ENCODE data around the gene COL24A1.

COL24A1 gene

GRCh38 chr1:86156566-86157455 is at the start of gene COL24A1:
Gene COL24A1 (minus strand): TSS chr1:86156772. CDS start chr1:86156396, 376 bp downstream.
- TF ChIP-seq, protein P1, sequence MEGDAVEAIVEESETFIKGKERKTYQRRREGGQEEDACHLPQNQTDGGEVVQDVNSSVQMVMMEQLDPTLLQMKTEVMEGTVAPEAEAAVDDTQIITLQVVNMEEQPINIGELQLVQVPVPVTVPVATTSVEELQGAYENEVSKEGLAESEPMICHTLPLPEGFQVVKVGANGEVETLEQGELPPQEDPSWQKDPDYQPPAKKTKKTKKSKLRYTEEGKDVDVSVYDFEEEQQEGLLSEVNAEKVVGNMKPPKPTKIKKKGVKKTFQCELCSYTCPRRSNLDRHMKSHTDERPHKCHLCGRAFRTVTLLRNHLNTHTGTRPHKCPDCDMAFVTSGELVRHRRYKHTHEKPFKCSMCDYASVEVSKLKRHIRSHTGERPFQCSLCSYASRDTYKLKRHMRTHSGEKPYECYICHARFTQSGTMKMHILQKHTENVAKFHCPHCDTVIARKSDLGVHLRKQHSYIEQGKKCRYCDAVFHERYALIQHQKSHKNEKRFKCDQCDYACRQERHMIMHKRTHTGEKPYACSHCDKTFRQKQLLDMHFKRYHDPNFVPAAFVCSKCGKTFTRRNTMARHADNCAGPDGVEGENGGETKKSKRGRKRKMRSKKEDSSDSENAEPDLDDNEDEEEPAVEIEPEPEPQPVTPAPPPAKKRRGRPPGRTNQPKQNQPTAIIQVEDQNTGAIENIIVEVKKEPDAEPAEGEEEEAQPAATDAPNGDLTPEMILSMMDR (IDR thresholded peaks at IDR 0.05; ENCODE audit: extremely low read depth, insufficient read depth, missing control alignments): no peak
- in situ Hi-C loops (cut with MboI; ENCODE audit: low pct_unique_long_range_greater_than_20kb, low sequenced_read_pairs, unreplicated experiment): no loop called here
- DNase-seq (ENCODE audit: low spot score): peak; percentile 56

GRCh38 chr1:86205741-86206140 is 49.2 kb upstream of the COL24A1 start:
- in situ Hi-C loops (cut with MboI; ENCODE audit: low pct_unique_long_range_greater_than_20kb, low sequenced_read_pairs, unreplicated experiment): no loop called here
- TF ChIP-seq, protein P1 (IDR thresholded peaks at IDR 0.05; ENCODE audit: extremely low read depth, insufficient read depth, missing control alignments): no peak
- no peak for DNase-seq (ENCODE audit: low spot score)

GRCh38 chr1:86202552-86203340 is 46.2 kb upstream of the COL24A1 start:
- in situ Hi-C loops (cut with MboI; ENCODE audit: low pct_unique_long_range_greater_than_20kb, low sequenced_read_pairs, unreplicated experiment): no loop called here

GRCh38 chr1:86201311-86201710 is 44.7 kb upstream of the COL24A1 start:
- in situ Hi-C loops (cut with MboI; ENCODE audit: low pct_unique_long_range_greater_than_20kb, low sequenced_read_pairs, unreplicated experiment): no loop called here
- no peak for DNase-seq (ENCODE audit: low spot score)

More at GRCh38 chr1:86202552-86203340, 46.2 kb upstream of the COL24A1 start:
- no peak for DNase-seq (ENCODE audit: low spot score)
- TF ChIP-seq, protein P1 (IDR thresholded peaks at IDR 0.05; ENCODE audit: extremely low read depth, insufficient read depth, missing control alignments): no peak

DNA sequence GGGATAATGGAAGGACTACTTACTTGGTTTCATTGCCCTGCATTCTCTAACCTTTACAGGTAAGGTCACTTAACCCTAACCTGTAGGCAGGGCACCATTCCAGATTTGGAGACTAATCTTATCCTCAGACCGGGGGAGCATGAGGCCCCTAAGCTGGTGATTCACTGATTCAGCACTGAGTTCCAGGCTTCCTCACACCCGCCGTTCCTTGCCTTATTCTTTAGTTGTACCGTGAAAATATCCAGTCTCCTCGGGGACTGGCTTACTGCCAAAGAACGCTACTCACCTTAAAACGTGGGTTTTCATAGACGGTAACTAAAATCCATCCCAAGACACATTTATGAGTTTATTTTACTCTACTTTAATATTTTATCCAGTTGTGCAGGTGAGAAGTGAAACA is 44.3 kb upstream of the COL24A1 start:
- no peak for DNase-seq (ENCODE audit: low spot score)
- TF ChIP-seq, protein P1 (IDR thresholded peaks at IDR 0.05; ENCODE audit: extremely low read depth, insufficient read depth, missing control alignments): no peak
- in situ Hi-C loops (cut with MboI; ENCODE audit: low pct_unique_long_range_greater_than_20kb, low sequenced_read_pairs, unreplicated experiment): no loop called here

More at GRCh38 chr1:86201311-86201710, 44.7 kb upstream of the COL24A1 start:
- TF ChIP-seq, protein P1 (IDR thresholded peaks at IDR 0.05; ENCODE audit: extremely low read depth, insufficient read depth, missing control alignments): no peak

- TF ChIP-seq, protein P1 (IDR thresholded peaks at IDR 0.05; ENCODE audit: extremely low read depth, insufficient read depth, missing control alignments): no peak
- in situ Hi-C loops (cut with MboI; ENCODE audit: low pct_unique_long_range_greater_than_20kb, low sequenced_read_pairs, unreplicated experiment): no loop called here
- DNase-seq (ENCODE audit: low spot score): no peak
Measured at GRCh38 chr1:86197206-86197855, 40.8 kb upstream of the COL24A1 start.

Data from GM13977 (cell line).